A673 (cell line): ENCODE measurements around the gene TMEM108. TPM values are rescaled to one million over a fixed set of nuclear protein-coding genes. Genes with fewer than 3 reads are reported as not detected.

ENCODE experiments used
- BruUV-seq: library from RNA; stranded (reverse); fragments of 400-500 nt; replicated peaks from 2 replicates; lab custom pipeline; 2021; lab: Mats Ljungman, UMichigan
- CTCF ChIA-PET: fragments of 300-600 bp; sonication (Branson Sonifier 250); formaldehyde crosslinking; loops from one replicate; lab custom pipeline; 2022; ENCODE audit warnings: antibody characterized with exemption; lab: Charles Lee
- POLR2A ChIA-PET: fragments of 300-600 bp; sonication (Branson Sonifier 250); formaldehyde crosslinking; loops from one replicate; lab custom pipeline; 2022; ENCODE audit warnings: antibody characterized with exemption; ENCODE audit not compliant: low non-redundant PET; lab: Charles Lee
- DNase-seq: peaks from one replicate; pipeline ENCODE4 v3.0.0-alpha.2; 2015; ENCODE audit warnings: low spot score
- H3K27ac ChIP-seq: fragments of 200-600 bp; sonication (generic); 2 replicates; pipeline ENCODE4 v1.5.1; 2016; ENCODE audit warnings: mixed run types, low read depth, mild to moderate bottlenecking, mixed read lengths, antibody characterized with exemption, low read length; ENCODE audit not compliant: poor library complexity, severe bottlenecking
- H3K27me3 ChIP-seq: fragments of 200-600 bp; sonication (generic); replicated peaks from 2 replicates; pipeline ENCODE4 v1.6.1; 2017; ENCODE audit warnings: mixed run types, low read depth, mild to moderate bottlenecking, mixed read lengths, antibody characterized with exemption, low read length; ENCODE audit not compliant: insufficient read depth, poor library complexity
- H3K36me3 ChIP-seq: fragments of 200-600 bp; sonication (generic); 2 replicates; pipeline ENCODE4 v1.6.1; 2016; ENCODE audit warnings: mixed run types, mild to moderate bottlenecking, mixed read lengths, antibody characterized with exemption, low read length; ENCODE audit not compliant: insufficient read depth, poor library complexity, severe bottlenecking
- H3K4me1 ChIP-seq: fragments of 200-600 bp; sonication (generic); 2 replicates; pipeline ENCODE4 v1.6.1; 2017; ENCODE audit warnings: mixed run types, mild to moderate bottlenecking, mixed read lengths, antibody characterized with exemption, low read length; ENCODE audit not compliant: insufficient read depth, poor library complexity, severe bottlenecking
- H3K4me3 ChIP-seq: fragments of 200-600 bp; sonication (generic); 2 replicates; pipeline ENCODE4 v1.5.1; 2016; ENCODE audit warnings: low read depth, mixed run types, mild to moderate bottlenecking, mixed read lengths, low read length; ENCODE audit not compliant: poor library complexity, severe bottlenecking
- H3K9me3 ChIP-seq: fragments of 200-600 bp; sonication (generic); 2 replicates; pipeline ENCODE4 v1.6.1; 2016; ENCODE audit warnings: mixed run types, low read depth, mild to moderate bottlenecking, mixed read lengths, antibody characterized with exemption, low read length; ENCODE audit not compliant: poor library complexity, severe bottlenecking
- CTCF ChIP-seq: fragments of 300-800, 200-600 bp; sonication (generic); conservative IDR thresholded peaks from 2 replicates; pipeline ENCODE4 v1.5.1; 2017; ENCODE audit warnings: low read depth, mild to moderate bottlenecking, antibody characterized with exemption, low read length, moderate library complexity, mixed read lengths
- EZH2 ChIP-seq: fragments of 200-600 bp; sonication (generic); IDR thresholded peaks from 2 replicates; pipeline ENCODE4 v1.6.1; 2017; ENCODE audit warnings: borderline replicate concordance, low read depth, mild to moderate bottlenecking, mixed read lengths, antibody characterized with exemption, low read length; ENCODE audit not compliant: poor library complexity, severe bottlenecking
- intact Hi-C: fragments of 100-400 bp; cut with micrococcal nuclease; formaldehyde crosslinking; loops from one replicate; pipeline ENCODE4 v1.10.0; 2022; ENCODE audit not compliant: unreplicated experiment
- total RNA-seq: library from RNA; stranded (reverse); gene quantifications from 2 replicates; pipeline ENCODE4 v1.2.3, GENCODE V29; 2021

Gene TMEM108
- total RNA-seq, 1 experiment from 2014 or later = 0.30 TPM

GRCh38 chr3:133278260-133279043 lies 240.3 kb downstream of the TMEM108 start:
- POLR2A ChIA-PET = no interaction called here
- H3K27me3 ChIP-seq = no peaks in the 10 kb centered on the region
- no peak overlapping the region for H3K27ac ChIP-seq
- H3K4me1 ChIP-seq = peaks cover 6% of the 10 kb centered on the region
- no peak for DNase-seq
- BruUV-seq = no TSS peak
- intact Hi-C loops = no loop called here
- TF ChIP-seq EZH2 = no peak
- TF ChIP-seq CTCF = no peak
- no peak overlapping the region for H3K4me3 ChIP-seq
- H3K9me3 ChIP-seq = no peaks in the 10 kb centered on the region
- H3K36me3 ChIP-seq = no peaks in the 10 kb centered on the region
- CTCF ChIA-PET = no interaction called here

DNA sequence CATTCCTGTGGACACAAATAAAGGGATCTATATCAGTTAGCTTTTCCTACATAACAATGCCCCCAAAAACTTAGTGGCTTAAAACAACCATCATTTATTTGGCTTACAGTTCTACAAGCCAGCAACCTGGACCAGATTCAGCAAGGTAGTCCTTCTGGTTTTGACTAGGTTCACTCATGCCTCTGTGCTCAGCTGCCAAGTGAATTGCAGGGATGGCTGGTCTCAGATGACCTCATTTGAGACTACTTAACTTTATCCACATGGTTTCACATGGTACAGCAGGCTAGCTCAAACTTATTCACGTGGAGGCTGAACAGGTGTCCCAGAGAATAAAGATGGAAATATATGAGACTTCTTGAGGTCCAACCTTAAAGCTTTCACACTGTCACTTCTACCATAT lies 242.4 kb downstream of the TMEM108 start:
- peaks cover 6% of the 10 kb centered on the region for H3K4me1 ChIP-seq
- no peaks in the 10 kb centered on the region for H3K27me3 ChIP-seq
- ChIA-PET POLR2A (no interaction called here), CTCF (no interaction called here)
- H3K36me3 ChIP-seq = no peaks in the 10 kb centered on the region
- no peak overlapping the region for H3K4me3 ChIP-seq
- no peak overlapping the region for H3K27ac ChIP-seq
- H3K9me3 ChIP-seq = no peaks in the 10 kb centered on the region
- no TSS peak for BruUV-seq
- DNase-seq = no peak
- intact Hi-C loops = no loop called here
- TF ChIP-seq EZH2 = no peak
- no peak for TF ChIP-seq CTCF

GRCh38 chr3:133282236-133282635 lies 244.0 kb downstream of the TMEM108 start:
- DNase-seq = no peak
- no TSS peak for BruUV-seq
- ChIA-PET CTCF (no interaction called here), POLR2A (no interaction called here)
- TF ChIP-seq CTCF (no peak), EZH2 (no peak)
- Histone ChIP-seq H3K9me3 (no peaks in the 10 kb centered on the region), H3K36me3 (no peaks in the 10 kb centered on the region), H3K27ac (no peak overlapping the region), H3K4me1 (peaks cover 6% of the 10 kb centered on the region), H3K4me3 (no peak overlapping the region), H3K27me3 (no peaks in the 10 kb centered on the region)
- intact Hi-C loops = no loop called here
